ENCODE results near the gene FTO. TPM values are rescaled to one million over a fixed set of nuclear protein-coding genes. Genes with fewer than 3 reads are reported as not detected.

FTO gene
- total and polyA plus RNA-seq, 2 of the 8 experiments (the other 6 are each of a cell fraction or from before 2014, with no cell fraction given): 34.5 to 59.8 TPM

- TF ChIP-seq SIRT6 (IDR thresholded peaks at IDR 0.05; ENCODE audit: low read length) (no peak), EP300 (IDR thresholded peaks at IDR 0.05; ENCODE audit: borderline replicate concordance in 1 of 2, low read depth in 2 of 2, low read length in 2 of 2) (no peak), SUZ12 (IDR thresholded peaks at IDR 0.05; ENCODE audit: low read length) (no peak), NANOG (IDR thresholded peaks at IDR 0.05; ENCODE audit: insufficient read depth, low read depth, low read length, poor library complexity, severe bottlenecking) (no peak), POLR2AphosphoS5 (IDR thresholded peaks at IDR 0.05; ENCODE audit: low read depth, low read length) (no peak), TAF1 (IDR thresholded peaks at IDR 0.05; ENCODE audit: low read depth, low read length) (no peak), MAFK (IDR thresholded peaks at IDR 0.05; ENCODE audit: low read depth, low read length) (no peak), FOSL1 (IDR thresholded peaks at IDR 0.05; ENCODE audit: insufficient read depth, low read depth, low read length) (no peak)
Measured at GRCh38 chr16:53968896-53969295, 264.9 kb downstream of the FTO start (continued).

Measured in H1 (cell line).